ENCODE data around the gene PYCR2.

- TF ChIP-seq, protein P1, sequence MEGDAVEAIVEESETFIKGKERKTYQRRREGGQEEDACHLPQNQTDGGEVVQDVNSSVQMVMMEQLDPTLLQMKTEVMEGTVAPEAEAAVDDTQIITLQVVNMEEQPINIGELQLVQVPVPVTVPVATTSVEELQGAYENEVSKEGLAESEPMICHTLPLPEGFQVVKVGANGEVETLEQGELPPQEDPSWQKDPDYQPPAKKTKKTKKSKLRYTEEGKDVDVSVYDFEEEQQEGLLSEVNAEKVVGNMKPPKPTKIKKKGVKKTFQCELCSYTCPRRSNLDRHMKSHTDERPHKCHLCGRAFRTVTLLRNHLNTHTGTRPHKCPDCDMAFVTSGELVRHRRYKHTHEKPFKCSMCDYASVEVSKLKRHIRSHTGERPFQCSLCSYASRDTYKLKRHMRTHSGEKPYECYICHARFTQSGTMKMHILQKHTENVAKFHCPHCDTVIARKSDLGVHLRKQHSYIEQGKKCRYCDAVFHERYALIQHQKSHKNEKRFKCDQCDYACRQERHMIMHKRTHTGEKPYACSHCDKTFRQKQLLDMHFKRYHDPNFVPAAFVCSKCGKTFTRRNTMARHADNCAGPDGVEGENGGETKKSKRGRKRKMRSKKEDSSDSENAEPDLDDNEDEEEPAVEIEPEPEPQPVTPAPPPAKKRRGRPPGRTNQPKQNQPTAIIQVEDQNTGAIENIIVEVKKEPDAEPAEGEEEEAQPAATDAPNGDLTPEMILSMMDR (IDR thresholded peaks at IDR 0.05) = no peak
- TF ChIP-seq POLR2A (IDR thresholded peaks at IDR 0.05) = no peak
Measured at GRCh38 chr1:225931270-225932136, 7.5 kb upstream of the PYCR2 start.

All from Peyer's patch (tissue), 4 donors.